Nephron progenitor cell (in vitro differentiated cells): ENCODE measurements around the gene TAPBP.
A peak's percentile ranks its signal among the peaks of the same experiment; 100 is the strongest.
"Not testable (repeated sequence)": the region's sequence is repeated elsewhere in the genome, so short reads cannot be mapped to it uniquely, and the experiment has no call there.

ENCODE experiments used
- DNase-seq: peaks from one replicate; pipeline ENCODE4 v3.0.0; 2021
- H3K27ac Mint-ChIP-seq: 2 replicates; pipeline ENCODE4 v1.8.0; 2021; ENCODE audit warnings: mild to moderate bottlenecking, moderate library complexity, mixed read lengths
- H3K27me3 Mint-ChIP-seq: 2 replicates; pipeline ENCODE4 v1.8.0; 2021; ENCODE audit warnings: mild to moderate bottlenecking, low read depth, mixed read lengths; ENCODE audit not compliant: poor library complexity
- H3K36me3 Mint-ChIP-seq: 2 replicates; pipeline ENCODE4 v1.8.0; 2021; ENCODE audit warnings: low read depth, mixed read lengths
- H3K4me1 Mint-ChIP-seq: 2 replicates; pipeline ENCODE4 v1.8.0; 2021; ENCODE audit warnings: mixed read lengths
- H3K4me3 Mint-ChIP-seq: 2 replicates; pipeline ENCODE4 v1.8.0; 2021; ENCODE audit warnings: mild to moderate bottlenecking, moderate library complexity, mixed read lengths
- H3K9me3 Mint-ChIP-seq: 2 replicates; pipeline ENCODE4 v1.8.0; 2021; ENCODE audit warnings: mild to moderate bottlenecking, moderate library complexity, mixed read lengths
- TF ChIP-seq, protein P1 (sequence below): fragments of 200-600 bp; sonication (generic); IDR thresholded peaks from 2 replicates; pipeline ENCODE4 v1.5.0; 2021; ENCODE audit warnings: antibody characterized with exemption

The TAPBP gene

DNA sequence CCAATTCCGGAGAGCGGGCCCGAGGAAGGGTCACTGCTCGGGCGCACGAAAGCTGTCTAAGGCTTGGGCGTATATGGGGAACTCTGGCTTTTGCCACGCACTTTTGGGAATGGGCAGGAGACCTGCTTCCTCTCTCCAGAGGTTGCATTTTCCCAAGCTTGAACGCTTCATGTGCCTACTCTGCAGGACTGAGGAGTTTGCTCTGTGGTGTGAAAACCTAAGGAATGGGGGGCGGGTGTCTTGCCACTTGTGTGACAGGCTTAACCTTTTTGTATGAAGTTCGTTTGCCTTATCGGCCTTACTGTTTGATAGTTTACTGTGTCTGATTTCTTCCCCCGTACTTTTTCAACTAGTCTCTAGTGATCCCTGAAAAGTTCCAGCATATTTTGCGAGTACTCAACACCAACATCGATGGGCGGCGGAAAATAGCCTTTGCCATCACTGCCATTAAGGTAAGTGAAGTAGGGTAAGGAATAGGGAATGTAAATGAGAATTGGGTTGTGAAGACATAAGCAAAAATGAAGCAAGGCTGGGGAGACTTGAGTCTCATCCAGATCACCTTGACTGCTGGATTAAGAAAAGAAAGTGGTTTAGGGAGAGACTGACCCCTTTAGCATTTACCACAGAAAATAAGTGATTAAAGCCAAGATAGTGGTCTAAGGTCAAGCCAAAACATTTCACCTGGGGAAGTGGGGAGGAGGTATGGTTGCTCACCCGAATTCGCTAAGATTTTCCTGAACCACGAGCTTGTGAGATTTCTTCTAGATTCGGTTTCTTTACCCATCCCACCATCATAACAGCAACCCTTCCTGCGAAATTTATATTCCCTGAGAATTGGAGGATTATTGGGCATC is 41.4 kb downstream of the TAPBP start:
- Mint-ChIP-seq H3K4me1 (peaks cover 71% of the 10 kb centered on the region), H3K27me3 (no peaks in the 10 kb centered on the region), H3K9me3 (no peaks in the 10 kb centered on the region), H3K36me3 (peaks cover 52% of the 10 kb centered on the region), H3K4me3 (peak overlapping the region; percentile 96), H3K27ac (peak overlapping the region; percentile 100)
- TF ChIP-seq, protein P1, sequence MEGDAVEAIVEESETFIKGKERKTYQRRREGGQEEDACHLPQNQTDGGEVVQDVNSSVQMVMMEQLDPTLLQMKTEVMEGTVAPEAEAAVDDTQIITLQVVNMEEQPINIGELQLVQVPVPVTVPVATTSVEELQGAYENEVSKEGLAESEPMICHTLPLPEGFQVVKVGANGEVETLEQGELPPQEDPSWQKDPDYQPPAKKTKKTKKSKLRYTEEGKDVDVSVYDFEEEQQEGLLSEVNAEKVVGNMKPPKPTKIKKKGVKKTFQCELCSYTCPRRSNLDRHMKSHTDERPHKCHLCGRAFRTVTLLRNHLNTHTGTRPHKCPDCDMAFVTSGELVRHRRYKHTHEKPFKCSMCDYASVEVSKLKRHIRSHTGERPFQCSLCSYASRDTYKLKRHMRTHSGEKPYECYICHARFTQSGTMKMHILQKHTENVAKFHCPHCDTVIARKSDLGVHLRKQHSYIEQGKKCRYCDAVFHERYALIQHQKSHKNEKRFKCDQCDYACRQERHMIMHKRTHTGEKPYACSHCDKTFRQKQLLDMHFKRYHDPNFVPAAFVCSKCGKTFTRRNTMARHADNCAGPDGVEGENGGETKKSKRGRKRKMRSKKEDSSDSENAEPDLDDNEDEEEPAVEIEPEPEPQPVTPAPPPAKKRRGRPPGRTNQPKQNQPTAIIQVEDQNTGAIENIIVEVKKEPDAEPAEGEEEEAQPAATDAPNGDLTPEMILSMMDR: no peak
- DNase-seq: no peak

DNA sequence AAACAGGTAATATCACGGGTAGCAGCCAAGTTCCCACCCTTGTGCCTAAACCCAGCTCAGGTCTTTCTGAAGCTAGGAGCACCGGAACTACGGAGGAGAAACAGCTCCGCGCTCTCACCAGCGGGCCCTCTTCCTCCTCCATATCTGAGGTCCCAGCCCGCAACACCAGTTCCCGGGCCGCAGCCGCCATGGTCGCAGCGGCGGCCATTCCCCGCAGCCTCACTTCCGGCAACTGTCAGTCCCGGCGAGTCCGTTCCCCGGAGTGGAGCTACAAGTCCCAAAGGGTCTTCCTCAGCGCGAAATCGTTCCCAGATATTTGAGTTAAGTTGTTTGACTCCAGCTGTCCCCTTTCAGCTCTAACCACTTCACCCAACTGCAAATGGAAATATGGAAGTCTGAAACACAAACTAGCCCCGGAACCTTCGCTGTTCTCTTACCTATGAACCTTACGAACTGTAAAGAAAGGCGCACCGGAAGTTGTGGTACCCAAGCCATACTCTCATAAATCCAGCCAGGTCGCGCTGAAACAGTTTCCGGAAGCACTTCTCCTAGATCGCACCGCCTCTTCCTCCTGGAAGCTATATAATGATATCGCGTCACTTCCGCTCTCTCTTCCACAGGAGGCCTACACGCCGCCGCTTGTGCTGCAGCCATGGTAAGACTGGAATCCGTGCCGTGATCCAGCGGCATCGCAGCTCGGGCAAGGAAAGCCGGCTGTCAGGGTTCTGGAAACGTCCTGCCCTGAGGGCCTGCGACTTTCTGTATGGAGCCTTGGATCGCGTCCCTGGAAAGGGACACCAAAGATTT is 42.2 kb downstream of the TAPBP start, which contains the start of the genes RPS18 and VPS52:
TSS of gene RPS18 (plus strand) at position 608 of the 807 bp plus-strand sequence. CDS start at position 653, 45 bp downstream.
TSS of gene VPS52 (minus strand) at position 409 of the 807 bp plus-strand sequence. CDS start at position 208, 201 bp downstream.
- Mint-ChIP-seq H3K27me3 (no peaks in the 10 kb centered on the region), H3K4me3 (peak within 1 kb of the TSS; percentile 96), H3K36me3 (peaks cover 56% of the 10 kb centered on the region), H3K4me1 (peaks cover 67% of the 10 kb centered on the region), H3K9me3 (no peaks in the 10 kb centered on the region), H3K27ac (peak within 1 kb of the TSS; percentile 100)
- TF ChIP-seq, protein P1: no peak
- peak; percentile 86 for DNase-seq

DNA sequence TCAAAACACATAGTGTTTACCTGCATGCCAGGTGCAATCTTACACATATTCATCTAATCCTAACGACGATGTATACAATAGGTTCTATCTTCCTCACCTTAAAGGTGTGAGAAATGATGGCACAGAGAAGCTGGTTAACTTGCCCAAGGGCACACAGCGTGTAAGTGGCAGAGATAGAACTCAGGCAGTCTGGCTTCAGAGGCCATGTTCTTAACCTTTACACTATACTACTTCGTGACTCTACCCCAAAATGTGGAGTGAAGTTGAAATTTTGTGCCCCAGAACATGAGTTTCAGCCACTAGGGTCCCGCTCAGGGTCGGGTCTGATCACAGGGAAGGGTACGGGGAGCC is 42.8 kb downstream of the TAPBP start:
- Mint-ChIP-seq H3K36me3 (peaks cover 58% of the 10 kb centered on the region), H3K4me1 (peaks cover 61% of the 10 kb centered on the region)

DNA sequence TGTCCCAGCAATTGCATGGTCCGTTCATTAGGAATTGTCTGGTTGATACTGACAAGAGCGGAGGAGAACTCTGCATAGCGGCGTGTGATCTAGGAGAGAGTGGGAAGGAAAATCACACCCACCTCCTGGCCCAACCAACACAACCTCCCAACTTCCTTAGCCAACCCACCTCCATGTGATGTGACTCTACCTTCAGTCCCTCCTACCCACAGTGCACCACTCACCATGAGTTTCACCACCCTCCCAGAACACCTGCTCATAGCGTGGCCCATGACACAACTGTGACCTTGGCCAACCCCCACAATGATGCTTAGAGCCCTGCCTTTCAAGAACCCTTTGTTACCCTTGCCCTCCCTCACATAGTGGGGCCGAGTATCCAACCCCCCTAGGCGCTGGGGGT is 49.9 kb downstream of the TAPBP start:
- peaks cover 70% of the 10 kb centered on the region for H3K36me3 Mint-ChIP-seq
- no peaks in the 10 kb centered on the region for H3K4me1 Mint-ChIP-seq
- no peaks in the 10 kb centered on the region for H3K9me3 Mint-ChIP-seq
- TF ChIP-seq, protein P1: no peak
- no peak overlapping the region for H3K4me3 Mint-ChIP-seq
- no peak for DNase-seq
- peaks cover 3% of the 10 kb centered on the region for H3K27me3 Mint-ChIP-seq
- H3K27ac Mint-ChIP-seq: peak overlapping the region; percentile 87

More for the DNA sequence above, 42.8 kb downstream of the TAPBP start:
- no peaks in the 10 kb centered on the region for H3K27me3 Mint-ChIP-seq
- no peaks in the 10 kb centered on the region for H3K9me3 Mint-ChIP-seq
- H3K4me3 Mint-ChIP-seq: peak overlapping the region; percentile 96
- TF ChIP-seq, protein P1: no peak
- no peak for DNase-seq
- peak overlapping the region; percentile 100 for H3K27ac Mint-ChIP-seq

DNA sequence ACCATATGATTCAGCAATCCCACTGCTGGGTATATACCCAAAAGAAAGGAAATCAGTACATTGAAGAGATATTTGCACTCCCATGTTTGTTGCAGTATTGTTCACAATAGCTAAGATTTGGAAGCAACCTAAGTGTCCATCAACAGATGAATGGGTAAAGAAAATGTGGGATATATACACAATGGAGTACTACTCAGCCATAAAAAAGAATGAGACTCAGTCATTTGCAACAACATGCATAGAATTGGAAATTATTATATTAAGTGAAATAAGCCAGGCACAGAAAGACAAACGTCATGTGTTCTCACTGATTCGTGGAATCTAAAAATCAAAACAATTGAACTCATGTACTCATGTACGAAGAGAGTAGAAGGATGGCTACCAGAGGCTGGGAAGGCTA is 51.4 kb downstream of the TAPBP start:
- peaks cover 69% of the 10 kb centered on the region for H3K36me3 Mint-ChIP-seq
- not testable (repeated sequence) for DNase-seq, H3K4me3 Mint-ChIP-seq, H3K27me3 Mint-ChIP-seq, H3K9me3 Mint-ChIP-seq, H3K4me1 Mint-ChIP-seq, H3K27ac Mint-ChIP-seq

DNA sequence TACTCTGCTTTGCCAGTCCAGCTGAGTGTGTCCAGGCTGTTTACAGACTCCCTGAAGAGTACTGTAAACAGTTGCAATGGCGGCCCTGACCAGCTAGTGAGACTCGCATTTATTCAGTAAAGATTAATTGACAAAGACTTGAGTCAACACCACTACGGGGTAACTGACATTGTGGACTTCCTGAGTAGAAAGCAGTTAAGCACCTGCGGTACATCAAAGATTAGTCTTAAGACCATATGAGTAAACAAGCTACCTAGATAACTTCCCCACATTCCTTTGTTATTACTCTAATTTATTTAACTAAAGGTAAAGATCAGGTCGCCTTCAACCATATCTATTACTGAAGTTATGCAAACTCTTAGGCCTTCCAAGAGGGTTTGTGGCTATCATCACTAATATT is 54.8 kb downstream of the TAPBP start:
- H3K4me1 Mint-ChIP-seq: no peaks in the 10 kb centered on the region
- H3K9me3 Mint-ChIP-seq: peaks cover 6% of the 10 kb centered on the region
- TF ChIP-seq, protein P1: no peak
- DNase-seq: no peak
- no peak overlapping the region for H3K4me3 Mint-ChIP-seq
- H3K36me3 Mint-ChIP-seq: peaks cover 73% of the 10 kb centered on the region
- peaks cover 3% of the 10 kb centered on the region for H3K27me3 Mint-ChIP-seq
- no peak overlapping the region for H3K27ac Mint-ChIP-seq
